ENCODE measurements around the gene MRPS24. TPM values are rescaled to one million over a fixed set of nuclear protein-coding genes. Genes with fewer than 3 reads are reported as not detected.

Gene MRPS24
- total RNA-seq, 1 experiment from 2014 or later = 135 TPM

- Mint-ChIP-seq H3K9me3 (no peaks in the 10 kb centered on the region), H3K27me3 (ENCODE audit: low read depth) (peaks cover 2% of the 10 kb centered on the region; the same call in 1 of the 2 replicates), H3K36me3 (peaks cover 18% of the 10 kb centered on the region), H3K4me1 (peaks cover 39% of the 10 kb centered on the region), H3K27ac (no peak overlapping the region), H3K4me3 (no peak overlapping the region)
- POLR2A ChIA-PET = no interaction called here
- ATAC-seq (no peak), DNase-seq (ENCODE audit: low spot score) (no peak)
- no peak for TF ChIP-seq FOXJ3 (CRISPR knock-in tag; IDR thresholded peaks at IDR 0.05; ENCODE audit: borderline replicate concordance)
- no peak for TF ChIP-seq MAX (CRISPR knock-in tag; IDR thresholded peaks at IDR 0.05)
- no peak for TF ChIP-seq CREB1 (CRISPR knock-in tag; IDR thresholded peaks at IDR 0.05)
- no peak for TF ChIP-seq MXD4 (CRISPR knock-in tag; IDR thresholded peaks at IDR 0.05; ENCODE audit: borderline replicate concordance)
- TF ChIP-seq SMAD4 (CRISPR knock-in tag; IDR thresholded peaks at IDR 0.05) = no peak
- CTCF ChIA-PET = no interaction called here
These were observed 3.2 kb upstream of the MRPS24 start for GRCh38 chr7:43872406-43873110.

GRCh38 chr7:43871064-43871463, 1.7 kb upstream of the MRPS24 start:
- ChIA-PET CTCF (no interaction called here), POLR2A (no interaction called here)
- H3K4me3 Mint-ChIP-seq = no peak overlapping the region
- ATAC-seq (no peak), DNase-seq (ENCODE audit: low spot score) (no peak)
- no peak for TF ChIP-seq E2F5 (CRISPR knock-in tag; IDR thresholded peaks at IDR 0.05)
- TF ChIP-seq ZNF671 (CRISPR knock-in tag; IDR thresholded peaks at IDR 0.05) = no peak
- TF ChIP-seq ATF2 (CRISPR knock-in tag; IDR thresholded peaks at IDR 0.05; ENCODE audit: borderline replicate concordance, low read depth) = no peak
- no peak for TF ChIP-seq E2F1 (CRISPR knock-in tag; IDR thresholded peaks at IDR 0.05)
- no peak for TF ChIP-seq ZNF263 (CRISPR knock-in tag; IDR thresholded peaks at IDR 0.05; ENCODE audit: low read depth)
- TF ChIP-seq USF2 (CRISPR knock-in tag; IDR thresholded peaks at IDR 0.05) = no peak
- no peak for TF ChIP-seq ZNF281 (CRISPR knock-in tag; IDR thresholded peaks at IDR 0.05)
- TF ChIP-seq ZNF423 (CRISPR knock-in tag; IDR thresholded peaks at IDR 0.05) = no peak
- TF ChIP-seq FOXP1 (CRISPR knock-in tag; IDR thresholded peaks at IDR 0.05; ENCODE audit: borderline replicate concordance) = no peak
- no peak for TF ChIP-seq MYBL2 (CRISPR knock-in tag; IDR thresholded peaks at IDR 0.05)
- no peak for TF ChIP-seq ZNF219 (CRISPR knock-in tag; IDR thresholded peaks at IDR 0.05; ENCODE audit: borderline replicate concordance)
- H3K27ac Mint-ChIP-seq = no peak overlapping the region
- H3K36me3 Mint-ChIP-seq = peaks cover 21% of the 10 kb centered on the region
- H3K4me1 Mint-ChIP-seq = peaks cover 39% of the 10 kb centered on the region
- peaks cover 2% of the 10 kb centered on the region; the same call in 1 of the 2 replicates for H3K27me3 Mint-ChIP-seq (ENCODE audit: low read depth)
- no peaks in the 10 kb centered on the region for H3K9me3 Mint-ChIP-seq

Data from WTC11 (cell line).